ENCODE results near the gene ZSCAN25.
"Not testable (repeated sequence)": the region's sequence is repeated elsewhere in the genome, so short reads cannot be mapped to it uniquely, and the experiment has no call there.

ZSCAN25 gene

GRCh38 chr7:99616359-99617191 is at the start of gene ZSCAN25:
ZSCAN25 (plus strand) TSS chr7:99616946; CDS start chr7:99619607, 2,661 bp downstream.
- DNase-seq, result peak; percentile 97

GRCh38 chr7:99568770-99569169 is 48.0 kb upstream of the ZSCAN25 start:
- not testable (repeated sequence) for DNase-seq

GRCh38 chr7:99571768-99572167 is 45.0 kb upstream of the ZSCAN25 start:
- DNase-seq, result no peak

DNA sequence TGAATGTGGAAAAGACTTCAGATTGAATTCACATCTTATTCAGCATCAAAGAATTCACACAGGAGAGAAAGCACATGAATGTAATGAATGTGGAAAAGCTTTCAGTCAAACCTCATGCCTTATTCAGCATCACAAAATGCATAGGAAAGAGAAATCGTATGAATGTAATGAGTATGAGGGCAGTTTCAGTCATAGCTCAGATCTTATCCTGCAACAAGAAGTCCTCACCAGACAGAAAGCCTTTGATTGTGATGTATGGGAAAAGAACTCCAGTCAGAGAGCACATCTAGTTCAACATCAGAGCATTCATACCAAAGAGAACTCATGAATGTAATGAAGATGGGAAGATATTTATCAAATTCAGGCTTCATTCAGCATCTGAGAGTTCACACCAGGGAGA is 43.5 kb upstream of the ZSCAN25 start:
- no peak for DNase-seq

DNA sequence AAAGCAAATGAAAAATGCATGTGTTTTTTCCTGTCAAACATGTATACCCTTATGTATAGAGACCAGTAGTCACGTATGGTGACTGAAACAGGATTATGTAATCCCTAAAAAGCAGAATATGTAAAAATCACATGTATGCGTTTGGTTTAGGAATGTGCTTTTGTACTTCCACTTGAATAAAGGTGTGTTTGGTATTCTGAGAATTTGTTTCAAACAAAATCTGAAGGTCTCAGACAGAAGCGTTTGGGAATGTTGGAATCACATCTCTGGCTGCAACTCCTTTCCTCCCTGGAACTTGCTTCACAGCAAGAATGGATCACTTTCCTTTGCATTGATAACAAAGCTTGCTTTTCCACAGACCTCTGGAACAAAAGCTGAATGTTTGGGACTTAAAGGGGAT is 40.5 kb upstream of the ZSCAN25 start:
- no peak for DNase-seq

- no peak for DNase-seq
Observed at GRCh38 chr7:99579281-99579955, 37.3 kb upstream of the ZSCAN25 start.

- DNase-seq, result peak; percentile 80
Observed at GRCh38 chr7:99579956-99580777, 36.6 kb upstream of the ZSCAN25 start.

- DNase-seq, result not testable (repeated sequence)
Observed at GRCh38 chr7:99580778-99581332, 35.9 kb upstream of the ZSCAN25 start.

- no peak for DNase-seq
Observed at GRCh38 chr7:99588868-99589267, 27.9 kb upstream of the ZSCAN25 start.

DNA sequence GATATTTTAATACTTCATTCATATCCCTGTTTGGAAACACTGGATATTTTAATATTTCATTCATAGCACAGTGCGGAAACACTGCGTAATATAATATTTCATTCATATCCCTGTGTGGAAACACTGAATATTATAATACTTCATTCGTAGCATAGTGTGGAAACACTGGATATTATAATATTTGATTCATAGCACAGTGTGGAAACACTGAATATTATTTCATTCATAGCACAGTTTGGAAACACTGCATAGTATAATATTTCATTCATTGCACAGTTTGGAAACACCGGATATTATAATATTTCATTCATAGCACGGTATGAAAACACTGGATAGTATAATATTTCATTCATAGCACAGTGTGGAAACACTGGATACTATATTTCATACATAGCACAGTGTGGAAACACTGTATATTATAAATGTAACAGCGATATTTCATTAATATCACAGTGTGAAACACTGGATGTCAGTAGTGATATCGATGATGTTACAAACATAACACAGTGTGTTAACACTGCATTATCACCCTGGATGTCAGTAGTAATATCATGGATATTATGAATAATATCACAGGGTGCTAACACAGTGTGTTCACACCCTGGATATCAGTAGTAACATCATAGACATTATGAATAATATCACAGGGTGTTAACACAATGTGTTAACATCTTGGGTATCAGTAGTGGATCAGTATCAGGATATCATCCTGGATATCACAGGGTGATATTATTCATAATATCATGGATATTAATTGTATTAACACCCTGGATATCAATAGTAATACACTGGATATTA is 21.6 kb upstream of the ZSCAN25 start:
- no peak for DNase-seq

DNA sequence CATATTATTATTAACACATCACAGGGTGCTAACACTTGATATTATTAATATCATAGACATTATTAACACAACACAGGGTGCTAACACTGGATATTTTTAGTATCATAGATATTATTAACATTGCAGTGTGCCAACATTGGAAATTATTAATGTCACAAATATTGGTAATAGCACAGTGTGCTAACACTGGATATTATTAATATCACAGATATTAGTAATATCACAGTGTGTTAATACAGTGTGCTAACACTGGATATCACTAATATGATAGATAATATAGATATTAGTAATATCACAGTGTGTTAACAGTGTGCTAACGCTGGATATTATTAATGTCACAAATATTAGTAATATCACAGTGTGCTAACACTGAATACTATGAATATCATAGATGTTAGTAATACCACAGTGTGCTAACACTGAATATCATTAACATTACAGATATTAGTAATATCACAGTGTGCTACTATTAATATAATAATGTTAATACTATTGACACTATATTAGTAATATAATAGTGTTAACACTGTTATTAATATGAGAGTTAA is 20.3 kb upstream of the ZSCAN25 start:
- DNase-seq, result no peak

DNA sequence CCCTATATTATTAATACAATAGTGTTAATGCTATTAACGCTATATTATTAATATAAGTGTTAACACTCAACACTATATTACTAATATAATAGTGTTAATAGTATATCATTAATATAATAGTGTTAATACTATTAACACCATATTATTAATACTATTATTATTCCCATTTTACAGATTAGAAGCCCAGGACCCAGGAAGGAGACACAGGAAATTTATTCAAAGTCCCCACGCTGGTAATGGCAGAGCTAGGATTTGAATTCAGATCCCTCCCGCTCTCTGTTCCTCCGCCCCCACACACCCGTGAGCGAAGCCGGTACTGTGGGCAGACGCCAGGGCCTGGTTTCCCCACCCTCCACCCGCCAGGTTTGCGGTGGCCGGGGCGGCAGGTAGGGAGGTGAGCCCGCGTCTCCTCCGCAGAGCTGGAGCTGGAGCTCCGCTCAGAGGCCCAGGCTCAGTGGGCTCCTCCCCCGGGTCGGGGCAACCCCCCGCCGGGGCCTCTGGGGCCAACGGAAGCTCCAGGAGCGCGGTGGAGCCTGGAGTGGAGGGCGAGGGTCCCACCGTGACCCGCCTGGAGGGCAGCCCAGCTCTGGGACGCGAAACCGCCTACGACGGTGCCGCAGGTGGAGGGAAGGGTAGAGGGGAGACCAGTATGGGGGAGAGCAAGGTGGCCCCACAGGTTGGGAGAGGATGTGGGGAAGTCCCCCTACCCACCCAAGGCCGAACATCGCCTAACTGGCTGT is 18.8 kb upstream of the ZSCAN25 start, which contains the start of gene TMEM225B:
TSS of gene TMEM225B (plus strand) at position 506 of the 740 bp plus-strand sequence. CDS start 6,122 bp downstream, outside the sequence.
- DNase-seq, result no peak

DNA sequence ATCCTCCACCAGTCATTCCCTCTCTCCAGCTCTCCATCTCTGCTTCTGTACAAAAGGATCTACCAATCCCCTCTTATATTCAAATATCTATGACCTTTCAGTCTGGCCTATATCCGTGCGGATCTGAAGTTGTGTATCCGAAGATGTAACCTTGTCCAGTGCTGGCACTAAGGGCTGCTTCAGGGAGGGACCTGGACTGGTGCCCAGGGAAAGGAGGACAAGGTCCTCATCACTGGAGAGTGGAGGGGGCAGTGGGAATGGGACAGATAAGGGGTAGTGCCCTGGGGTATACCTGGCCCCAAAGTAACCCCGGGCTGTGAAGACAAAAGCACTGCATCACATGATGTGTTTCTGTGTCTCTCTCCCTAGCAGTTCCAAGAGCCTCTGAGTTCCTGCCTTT is 16.9 kb upstream of the ZSCAN25 start:
- no peak for DNase-seq

- no peak for DNase-seq
Observed at GRCh38 chr7:99601656-99602310, 15.0 kb upstream of the ZSCAN25 start.

GRCh38 chr7:99605527-99605926 is 11.2 kb upstream of the ZSCAN25 start:
- DNase-seq, result no peak

GRCh38 chr7:99606531-99606930 is 10.2 kb upstream of the ZSCAN25 start:
- no peak for DNase-seq

DNA sequence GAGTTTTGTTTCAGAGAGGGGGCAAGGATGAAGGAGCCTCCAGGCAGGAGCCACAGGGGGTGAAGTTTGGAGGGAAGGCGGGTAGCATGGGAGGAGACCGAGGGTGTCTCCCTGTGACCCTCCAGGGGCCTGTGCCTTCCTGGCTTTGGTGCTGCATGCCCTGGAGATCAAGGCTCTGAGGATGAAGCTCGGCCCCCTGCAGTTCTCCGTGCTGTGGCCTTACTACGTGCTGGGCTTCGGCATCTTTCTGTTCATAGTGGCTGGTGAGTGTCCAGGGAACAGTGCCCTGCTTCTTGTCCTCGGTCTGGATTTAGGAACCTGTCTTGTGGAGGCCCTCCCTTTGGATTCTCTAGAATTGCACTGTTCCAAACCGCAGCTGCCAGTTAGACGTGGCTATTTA is 9.2 kb upstream of the ZSCAN25 start:
- DNase-seq, result no peak

GRCh38 chr7:99614495-99614894 is 2.3 kb upstream of the ZSCAN25 start:
- DNase-seq, result no peak

GRCh38 chr7:99615989-99616358 is 772 bp upstream of the ZSCAN25 start:
- DNase-seq, result no peak

GRCh38 chr7:99617192-99617781 is 541 bp downstream of the ZSCAN25 start:
- no peak for DNase-seq
